ENCODE data around the gene MORN1. TPM values are rescaled to one million over a fixed set of nuclear protein-coding genes. Genes with fewer than 3 reads are reported as not detected.

MORN1 gene
- total RNA-seq, 1 experiment from 2014 or later = 5.4 TPM

DNA sequence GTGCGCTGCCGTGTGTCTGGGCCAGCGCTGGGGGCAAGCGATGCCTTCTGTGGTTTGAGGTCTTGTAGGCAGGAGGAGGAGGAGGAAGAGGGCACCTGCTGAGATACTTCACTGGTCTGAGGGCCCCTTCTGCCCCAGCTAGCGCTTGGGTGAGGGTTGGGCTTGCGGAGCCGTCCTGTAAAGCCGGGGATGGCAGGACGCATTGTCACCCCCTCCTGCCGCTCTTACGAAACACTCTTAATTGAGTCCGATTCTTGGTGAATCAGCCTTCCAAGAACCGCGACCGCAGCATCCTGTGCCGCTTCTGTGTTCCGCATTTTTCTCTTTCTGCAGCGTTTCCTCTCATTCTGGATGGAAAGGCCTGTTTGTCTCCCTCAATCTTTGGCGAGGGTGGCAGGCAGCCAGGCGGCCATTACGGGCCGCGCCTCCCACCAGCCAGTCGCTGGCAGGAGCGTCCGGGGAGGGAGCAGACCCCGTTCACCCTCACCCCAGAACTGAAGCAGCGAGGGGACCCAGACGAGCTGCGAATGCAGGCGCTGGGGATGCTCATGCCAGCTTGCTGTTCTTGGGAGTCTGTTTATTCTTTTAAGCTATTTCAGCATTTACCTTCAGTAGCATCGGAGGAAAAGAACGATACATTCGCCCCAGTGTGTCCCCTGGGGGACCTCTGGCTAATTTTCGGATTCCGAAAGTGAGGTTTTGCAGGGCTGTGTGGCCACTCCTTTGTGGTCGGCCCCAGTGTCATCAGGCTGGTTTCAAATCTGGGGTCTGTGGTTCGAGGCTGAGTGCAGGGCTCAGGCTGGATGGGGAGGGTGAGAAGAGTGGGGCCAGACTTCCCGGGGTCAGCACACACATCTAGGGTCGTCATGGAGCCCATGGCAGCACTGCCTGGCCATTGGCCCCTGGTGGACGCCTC lies 100.5 kb downstream of the MORN1 start:
- DNase-seq (ENCODE audit: low spot score) = peak; percentile 99

DNA sequence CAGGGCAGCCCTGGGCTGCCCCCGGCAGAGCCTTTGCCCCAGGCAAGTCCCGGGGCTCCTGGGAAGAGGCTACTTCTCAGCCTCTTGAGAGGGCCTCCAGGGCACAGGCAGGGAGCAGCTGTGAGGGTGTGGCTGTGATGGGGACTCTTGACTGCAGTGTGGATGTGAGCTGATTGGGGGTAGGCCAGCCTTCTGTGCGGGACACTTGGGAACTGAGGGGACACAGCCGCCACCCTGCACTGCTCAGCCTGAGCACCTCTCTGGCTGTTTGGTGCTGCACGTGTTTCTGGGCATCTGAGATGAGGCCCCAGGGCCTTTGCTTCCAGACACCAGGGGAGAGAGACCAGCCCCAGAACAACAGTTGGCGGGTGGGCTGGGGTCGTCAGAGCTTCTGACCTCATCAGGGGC lies 101.2 kb downstream of the MORN1 start:
- DNase-seq (ENCODE audit: low spot score) = peak; percentile 38

DNA sequence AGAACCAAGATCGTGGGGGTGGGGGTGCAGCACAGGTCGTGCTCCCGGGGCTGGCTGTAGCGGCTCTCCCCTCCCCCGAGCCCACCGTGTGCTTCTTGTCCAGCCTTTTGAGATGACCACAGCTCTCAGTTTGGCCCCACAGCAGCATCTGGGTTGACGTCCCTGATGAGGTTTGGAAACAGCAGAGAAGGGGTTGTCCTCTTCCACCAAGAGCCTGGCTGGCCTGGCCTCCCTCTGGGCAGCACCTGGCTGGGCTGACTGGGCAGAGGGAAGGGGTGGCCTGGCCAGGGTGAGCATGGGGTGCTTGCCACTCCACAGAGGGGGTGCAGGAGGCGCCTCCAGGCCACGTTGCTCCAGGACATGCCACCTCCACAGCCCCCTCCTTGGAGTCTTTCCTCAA lies 101.7 kb downstream of the MORN1 start:
- DNase-seq (ENCODE audit: low spot score) = no peak

DNA sequence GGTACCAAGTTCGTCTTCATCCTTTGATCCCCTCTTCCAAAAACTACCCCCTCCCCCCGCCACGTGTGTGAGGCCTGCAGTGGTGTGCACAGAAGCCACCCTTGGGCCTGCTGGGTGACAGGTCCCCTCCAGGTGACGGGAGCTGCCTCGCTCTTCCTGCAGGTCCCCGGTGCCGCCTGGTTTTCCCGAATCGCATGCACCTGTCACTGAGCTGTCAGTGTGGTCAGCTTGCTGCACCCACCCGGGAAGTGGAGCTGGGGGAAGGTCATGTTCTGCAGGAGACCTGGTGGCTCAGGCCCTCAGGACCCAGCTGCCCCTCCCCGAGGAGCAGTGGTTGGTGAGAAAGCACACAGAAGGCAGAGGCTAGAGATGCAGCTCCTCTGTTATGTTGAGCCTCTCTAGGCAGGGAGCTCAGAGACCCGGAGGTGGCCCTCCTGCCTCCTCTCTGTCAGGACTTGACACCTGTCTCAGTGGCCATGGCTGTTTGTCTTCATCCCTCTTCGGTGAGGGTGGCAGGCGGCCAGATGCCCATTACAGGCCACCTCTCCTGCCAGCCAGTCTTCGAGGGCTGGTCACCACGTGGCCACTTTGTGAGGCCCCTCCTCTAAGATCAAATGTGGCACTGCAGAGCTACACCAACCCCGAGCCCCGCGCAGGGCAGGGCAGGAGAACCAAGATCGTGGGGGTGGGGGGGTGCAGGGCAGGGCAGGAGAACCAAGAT lies 102.4 kb downstream of the MORN1 start:
- DNase-seq (ENCODE audit: low spot score) = no peak

DNA sequence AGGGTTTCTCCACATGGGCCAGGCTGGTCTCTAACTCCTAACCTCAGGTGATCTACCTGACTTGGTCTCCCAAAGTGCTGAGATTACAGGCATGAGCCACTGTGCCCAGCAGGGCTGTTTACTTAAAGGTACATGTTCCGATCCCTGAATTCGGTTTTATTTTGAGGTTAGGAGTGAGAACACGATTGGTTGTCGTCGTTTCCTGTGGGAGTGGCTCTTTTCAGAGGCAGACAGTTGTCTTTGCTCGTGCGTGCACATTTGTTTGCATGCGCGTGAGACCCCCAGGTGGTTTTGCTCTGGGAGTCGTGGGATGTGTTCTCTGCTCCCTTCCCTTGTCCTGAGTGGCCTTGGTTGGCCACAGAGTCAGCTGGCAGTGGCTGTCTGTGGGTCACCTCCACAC lies 103.0 kb downstream of the MORN1 start:
- DNase-seq (ENCODE audit: low spot score) = no peak

DNA sequence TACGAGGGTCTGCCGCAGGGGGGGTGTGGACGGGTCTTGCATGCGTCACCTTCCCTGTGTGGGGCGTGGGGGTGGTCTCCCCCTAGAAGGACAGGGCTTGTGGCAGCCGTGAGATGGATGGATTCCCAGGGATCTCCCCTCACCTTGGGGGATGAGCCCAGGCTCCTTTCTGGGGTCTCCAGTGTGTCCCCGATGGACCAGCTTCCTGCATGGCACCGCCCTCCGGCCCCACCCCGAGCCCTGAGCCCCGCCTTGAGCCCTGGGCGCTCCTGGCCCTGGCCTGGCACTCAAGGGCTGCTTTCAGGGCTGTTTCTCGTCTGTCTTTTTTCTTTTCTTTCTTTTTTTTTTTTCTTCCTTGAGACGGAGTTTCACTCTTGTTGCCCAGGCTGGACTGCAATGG lies 103.7 kb downstream of the MORN1 start:
- no peak for DNase-seq (ENCODE audit: low spot score)

DNA sequence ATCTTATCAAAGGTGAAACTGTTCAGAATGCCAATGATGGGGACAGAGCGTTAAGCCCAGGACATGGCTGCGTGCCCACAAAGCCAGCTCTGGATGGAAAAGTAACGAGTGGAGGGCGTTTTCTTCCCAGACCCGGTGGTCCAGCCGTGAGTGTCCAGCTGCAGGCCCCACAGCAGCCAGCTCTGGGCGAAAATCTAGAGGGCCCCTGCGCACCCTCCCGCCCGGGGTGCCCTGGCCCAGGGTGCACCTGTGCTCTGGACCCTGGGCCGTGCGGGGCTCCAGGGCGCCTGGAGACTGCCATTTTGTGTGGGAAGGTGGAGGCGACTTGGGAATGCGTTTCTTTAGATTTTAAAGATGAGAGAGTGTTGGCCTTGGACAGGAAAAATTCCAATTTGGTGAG lies 104.4 kb downstream of the MORN1 start:
- no peak for DNase-seq (ENCODE audit: low spot score)

DNA sequence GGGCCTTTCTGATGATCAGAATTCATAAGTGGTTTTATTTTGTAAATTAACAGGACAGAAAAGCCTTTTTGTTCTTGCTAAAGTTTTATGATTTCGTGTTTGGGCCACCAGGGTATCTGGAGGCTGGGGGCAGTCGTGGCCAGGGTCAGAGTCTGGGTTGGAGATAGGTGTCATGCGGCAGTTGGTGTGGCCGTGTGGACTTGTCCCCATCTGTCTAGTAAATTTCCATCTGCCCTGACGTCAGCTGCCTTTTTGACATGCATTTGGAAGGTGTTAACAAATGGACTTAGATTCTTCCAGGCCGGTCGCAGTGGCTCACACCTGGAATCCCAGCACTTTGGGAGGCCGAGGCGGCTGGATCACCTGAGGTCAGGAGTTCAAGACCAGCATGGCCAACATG lies 106.4 kb downstream of the MORN1 start:
- no peak for DNase-seq (ENCODE audit: low spot score)

DNA sequence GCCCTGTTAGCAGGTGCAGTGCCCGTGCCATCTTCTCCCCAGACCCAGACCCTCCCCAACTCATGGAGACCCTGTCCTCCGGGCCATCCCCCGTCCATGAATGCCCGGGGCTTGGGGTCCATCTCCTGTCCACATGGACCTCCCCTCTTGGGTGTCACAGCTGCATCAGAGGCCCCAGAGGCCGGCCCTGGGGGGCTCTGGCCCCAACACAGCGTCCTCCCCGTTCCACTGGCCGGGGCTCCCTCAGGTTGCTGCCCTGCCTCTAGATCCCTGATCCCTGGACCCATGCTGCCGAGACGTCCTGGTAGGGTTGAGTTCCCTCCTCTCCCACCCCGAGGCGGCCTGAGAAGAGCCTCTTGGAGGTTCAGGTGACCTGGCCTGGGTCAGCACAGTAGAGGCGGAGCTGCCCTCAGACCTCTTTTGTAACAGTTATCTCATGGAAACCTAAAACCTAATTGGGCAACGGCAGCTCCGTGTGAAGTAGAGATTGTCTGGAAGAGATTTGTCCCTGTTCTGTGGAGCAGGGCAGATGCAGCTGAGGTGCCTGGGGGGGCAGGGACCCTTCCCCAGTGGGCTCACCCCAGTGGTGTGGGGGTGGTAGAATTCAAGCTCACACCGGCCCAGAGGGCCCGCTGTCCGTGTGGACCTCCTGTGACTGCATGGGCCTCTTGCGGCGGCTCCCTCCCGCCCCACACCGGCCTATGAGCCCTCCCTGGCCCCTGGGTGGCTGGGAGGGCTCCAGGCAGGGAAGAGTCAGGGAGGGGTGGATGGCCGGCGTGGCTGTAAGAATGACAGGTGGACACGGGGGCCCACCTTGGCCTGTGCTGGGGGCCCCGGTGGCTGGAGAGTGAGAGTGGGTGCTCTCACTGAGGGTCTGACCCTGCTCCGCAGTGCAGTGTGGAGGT lies 107.1 kb downstream of the MORN1 start:
- no peak for DNase-seq (ENCODE audit: low spot score)

DNA sequence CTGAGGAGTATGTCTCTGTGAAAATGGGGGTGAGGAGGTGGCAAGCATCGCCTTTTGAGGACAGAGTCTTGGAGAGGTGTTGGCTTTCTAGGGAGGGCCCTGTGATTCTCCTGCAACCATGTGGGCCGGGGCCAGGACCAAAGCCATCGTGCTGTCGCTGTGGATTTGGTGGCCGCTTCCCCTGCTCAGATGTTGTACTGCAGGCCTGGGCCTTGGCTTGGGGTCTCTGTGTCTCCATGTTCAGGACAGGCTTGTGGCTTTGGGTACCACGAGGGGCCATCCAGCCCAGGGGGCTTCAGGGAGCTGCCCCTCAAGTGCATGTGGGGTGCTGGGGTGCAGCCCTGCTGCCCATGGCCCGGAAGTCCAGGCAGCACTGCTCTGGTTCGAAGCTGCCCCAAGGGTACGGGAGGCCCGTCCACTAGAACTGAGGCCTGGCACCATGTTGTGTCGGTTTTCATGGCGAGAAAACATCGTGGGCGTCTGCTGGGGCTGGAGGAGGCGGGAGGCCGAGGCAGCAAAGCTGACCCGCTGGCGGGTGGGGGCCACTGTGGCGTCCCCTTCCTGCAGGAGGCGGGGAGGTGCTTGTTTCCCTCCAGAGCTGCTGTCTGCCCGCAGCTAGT lies 107.9 kb downstream of the MORN1 start:
- DNase-seq (ENCODE audit: low spot score) = no peak

DNA sequence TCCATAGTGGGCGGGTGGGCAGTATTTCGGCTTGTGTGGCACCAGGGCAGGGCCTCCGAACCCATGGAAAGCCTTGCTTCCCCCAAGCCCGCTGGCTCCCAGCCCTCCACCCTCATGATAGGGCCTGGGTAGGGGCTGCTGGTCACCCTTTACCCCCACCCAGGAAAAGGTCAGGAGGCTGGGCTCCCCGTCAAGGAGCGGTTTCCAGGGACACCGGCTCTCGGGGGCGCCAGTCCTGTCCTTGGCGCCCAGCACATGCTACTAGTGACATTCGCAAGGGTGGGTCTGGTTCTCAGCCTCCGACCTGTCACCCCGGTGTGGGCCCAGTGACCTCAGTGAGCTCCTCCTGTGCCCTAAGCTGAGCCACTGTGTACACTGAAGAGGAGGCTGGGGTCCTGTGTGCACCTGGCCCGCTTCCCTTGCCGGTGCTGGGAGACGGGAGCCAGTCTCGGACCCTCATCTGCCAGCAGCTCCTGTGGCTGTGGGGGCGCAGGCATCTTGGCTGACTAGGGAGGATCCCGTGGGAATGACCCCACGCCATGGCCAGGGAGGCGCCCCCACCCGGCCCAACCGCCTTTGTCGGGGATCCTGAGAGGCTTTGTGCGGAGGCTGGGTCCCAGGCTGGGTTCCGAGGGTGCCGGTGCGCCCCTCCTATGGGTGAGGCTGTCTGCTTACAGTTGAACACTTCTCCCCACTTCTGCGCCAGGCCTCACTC lies 108.6 kb downstream of the MORN1 start:
- no peak for DNase-seq (ENCODE audit: low spot score)

DNA sequence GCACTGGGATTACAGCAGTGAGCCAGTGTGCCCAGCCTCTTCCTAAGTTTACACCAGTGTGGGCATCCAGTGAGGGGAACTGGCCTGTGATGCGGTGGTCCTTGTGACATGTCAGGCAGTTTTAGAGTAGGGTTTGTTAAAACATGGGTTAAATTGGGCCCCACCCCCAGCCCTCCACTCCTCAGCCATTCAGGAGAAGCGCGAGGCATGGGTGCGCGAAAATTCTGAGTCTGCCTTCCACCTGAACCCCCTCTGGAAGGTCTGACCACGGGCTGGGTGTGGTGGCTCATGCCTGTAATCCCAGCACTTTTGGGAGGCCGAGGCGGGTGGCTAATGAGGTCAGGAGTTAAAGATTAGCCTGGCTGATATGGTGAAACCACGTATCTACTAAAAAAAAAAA lies 111.5 kb downstream of the MORN1 start:
- DNase-seq (ENCODE audit: low spot score) = no peak

DNA sequence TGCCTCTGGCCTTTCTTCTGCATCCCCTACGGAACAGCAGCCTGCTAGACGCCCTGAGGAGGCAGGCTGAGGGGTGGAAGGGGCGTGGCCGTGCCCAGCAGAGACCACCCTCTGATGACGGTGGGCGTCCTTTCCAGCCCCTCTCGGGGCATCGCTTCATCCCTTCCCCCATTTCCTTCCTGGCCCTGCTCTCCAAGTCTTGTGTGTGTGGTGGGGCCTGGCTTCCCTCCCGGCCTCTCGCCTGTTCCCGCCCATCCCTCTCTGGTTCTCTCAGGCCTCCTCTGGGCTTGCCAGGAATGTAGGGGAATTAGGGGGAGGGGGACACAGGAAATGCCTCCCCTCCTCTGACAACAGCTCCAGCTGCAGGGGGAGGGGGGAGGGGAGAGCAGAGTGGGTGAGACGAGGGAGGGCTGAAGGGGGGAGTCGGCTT lies 112.1 kb downstream of the MORN1 start:
- DNase-seq (ENCODE audit: low spot score) = no peak

DNA sequence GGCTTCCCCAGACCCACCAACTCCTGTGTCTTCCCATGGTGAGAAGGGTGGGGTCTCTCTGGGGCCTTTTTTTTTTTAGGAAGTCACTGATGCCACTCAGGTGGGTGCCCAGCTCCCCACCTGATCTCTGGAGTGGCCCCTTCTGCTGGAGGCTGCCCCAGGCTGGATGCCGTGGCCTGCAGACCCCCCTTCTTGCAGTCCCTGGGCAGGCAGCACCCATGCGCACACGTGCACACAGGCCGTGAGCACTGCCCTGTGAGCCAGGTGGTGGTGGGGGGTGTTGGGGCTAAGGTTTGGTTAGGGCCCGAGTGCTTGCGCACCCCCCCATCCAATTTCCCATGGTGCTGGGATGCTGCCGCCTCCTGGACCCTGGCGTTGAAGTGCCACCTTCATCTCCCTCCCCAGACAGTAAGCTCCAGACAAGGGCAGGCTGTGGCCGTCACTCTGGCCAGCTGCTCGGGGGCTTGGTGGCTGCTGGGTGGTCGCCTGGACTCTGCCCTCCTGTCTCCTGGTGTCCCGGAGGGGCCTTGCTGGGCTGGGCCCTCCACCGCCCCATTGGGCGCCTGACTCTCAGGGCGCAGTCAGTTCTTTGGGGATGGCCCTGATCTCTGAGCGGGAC lies 112.7 kb downstream of the MORN1 start:
- DNase-seq (ENCODE audit: low spot score) = no peak

DNA sequence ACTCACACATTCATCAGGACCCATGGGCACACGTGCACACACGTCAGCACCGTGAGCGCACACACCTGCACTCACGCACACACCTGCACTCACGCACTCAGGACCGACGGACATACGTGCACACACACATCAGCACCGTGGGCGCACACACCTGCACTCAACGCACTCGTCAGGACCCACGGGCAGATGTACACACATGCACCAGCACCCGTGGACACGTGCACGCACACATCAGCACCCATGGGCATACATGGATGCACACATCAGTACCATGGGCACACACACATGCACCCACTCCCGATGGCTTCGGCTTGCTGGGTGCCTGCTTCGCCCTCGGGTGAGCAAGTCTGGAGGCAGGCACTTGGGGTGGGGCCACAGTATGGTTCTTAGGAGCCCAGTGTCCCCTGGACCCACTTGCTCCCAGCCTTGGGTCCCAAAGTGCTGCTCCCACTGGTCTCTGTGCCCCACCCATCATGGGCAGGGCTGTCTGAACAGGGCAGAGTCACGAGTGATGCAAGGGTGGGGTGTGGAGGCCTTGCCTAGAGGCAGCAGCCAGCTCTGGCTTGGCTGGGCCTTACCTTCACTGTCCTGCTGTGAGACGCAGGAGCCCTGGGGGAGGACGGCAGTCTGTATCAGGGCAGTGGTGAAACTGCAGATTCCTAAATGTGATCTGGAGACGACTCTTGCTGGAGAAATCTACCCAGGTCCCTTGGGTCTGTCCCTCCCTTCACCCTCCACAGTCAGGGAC lies 113.4 kb downstream of the MORN1 start:
- no peak for DNase-seq (ENCODE audit: low spot score)

DNA sequence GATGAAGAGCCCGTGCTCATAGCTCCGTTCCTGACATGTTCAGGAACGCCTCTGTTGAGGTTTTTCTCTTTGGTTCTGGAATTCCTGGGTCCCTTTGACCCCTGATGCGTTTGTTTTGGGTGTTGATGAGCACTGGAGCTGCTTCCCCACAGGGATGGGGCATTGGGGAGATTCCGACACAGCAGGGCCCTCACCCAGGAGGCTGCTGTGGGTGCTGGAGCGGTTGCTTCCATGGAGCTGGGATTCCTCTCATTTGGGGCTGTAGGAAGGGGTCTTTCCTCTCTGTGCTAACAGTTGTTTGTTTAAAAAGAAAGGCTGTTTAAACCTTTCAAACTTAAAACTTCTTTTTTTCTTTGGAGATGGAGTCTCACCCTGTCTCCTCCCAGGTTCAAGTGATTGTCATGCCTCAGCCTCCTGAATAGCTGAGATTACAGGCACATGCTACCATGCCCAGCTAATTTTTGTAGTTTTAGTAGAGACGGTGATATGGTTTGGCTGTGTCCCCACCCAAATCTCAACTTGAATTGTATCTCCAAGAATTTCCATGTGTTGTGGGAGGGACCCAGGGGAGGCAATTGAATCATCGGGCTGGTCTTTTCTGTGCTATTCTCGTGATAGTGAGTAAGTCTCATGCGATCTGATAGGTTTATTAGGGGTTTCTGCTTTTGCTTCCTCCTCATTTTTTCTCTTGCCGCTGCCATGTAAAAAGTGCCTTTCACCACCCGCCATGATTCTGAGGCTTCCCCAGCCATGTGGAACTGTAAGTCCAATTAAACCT lies 114.4 kb downstream of the MORN1 start:
- DNase-seq (ENCODE audit: low spot score) = no peak

DNA sequence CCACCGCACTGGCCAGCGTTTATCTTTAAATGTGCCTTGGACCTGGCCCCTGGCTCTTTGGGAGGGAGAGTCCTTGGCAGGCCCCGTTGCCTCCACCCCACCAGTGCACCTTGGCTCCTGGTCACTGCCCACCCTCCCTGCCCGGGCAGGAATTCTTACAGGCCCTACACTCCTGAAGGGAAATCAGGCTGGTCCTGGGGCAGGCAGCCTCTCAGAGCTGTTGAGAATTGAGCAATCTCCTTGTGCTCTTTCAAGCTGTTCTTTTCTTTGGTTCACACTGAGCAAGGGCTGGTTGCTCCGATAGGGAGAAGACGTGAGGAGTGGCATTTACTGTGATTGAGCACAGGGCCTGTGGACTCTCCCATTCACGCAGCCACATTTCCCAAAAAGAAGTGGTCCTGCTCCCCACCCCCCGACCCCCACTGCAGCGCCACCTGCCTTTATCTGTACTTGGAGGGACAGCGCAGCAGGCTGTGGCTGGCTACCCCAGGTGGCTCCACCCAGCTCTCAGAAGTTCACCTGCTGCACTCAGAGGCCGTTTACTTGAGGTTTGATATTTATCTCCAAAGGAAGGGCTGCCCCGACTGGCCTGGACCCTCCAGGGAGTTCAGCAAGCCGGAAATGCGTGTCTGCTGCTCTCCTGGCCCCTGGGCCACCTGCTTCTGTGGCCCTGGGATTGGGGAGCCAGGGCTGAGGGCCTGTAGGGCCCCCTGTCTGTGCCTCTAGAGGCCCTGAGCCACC lies 115.4 kb downstream of the MORN1 start:
- no peak for DNase-seq (ENCODE audit: low spot score)

DNA sequence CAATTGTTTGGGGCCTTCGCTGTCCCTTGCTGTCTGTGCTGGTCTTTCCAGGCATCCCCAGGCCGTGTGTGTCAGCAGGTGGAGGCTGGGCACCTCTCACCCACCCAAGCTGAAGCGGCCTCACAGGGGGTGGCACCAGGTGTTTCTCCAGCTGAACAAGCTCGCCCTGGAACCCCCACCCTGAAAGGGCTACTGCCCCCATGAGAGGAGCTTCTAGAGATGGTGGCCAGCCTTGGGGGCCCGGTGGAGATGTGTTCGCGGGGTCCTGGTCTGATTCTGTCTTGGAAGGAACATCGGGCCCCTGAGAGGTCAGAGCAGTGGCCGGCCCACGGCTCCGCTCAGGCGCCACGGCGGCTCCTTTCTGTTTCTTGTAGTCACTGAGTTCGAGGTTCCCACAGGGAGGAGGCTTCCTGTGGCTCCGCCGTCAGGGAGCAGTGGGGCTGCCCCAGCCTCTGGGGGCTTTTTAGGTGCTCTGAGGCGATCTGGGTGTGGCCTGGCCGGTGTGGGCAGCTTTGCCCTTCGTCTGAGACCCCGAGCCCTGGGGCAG lies 116.4 kb downstream of the MORN1 start:
- no peak for DNase-seq (ENCODE audit: low spot score)
